CD4-positive, CD25-positive, alpha-beta regulatory T cell (primary cell): ENCODE measurements around the gene CCSAP. TPM values are rescaled to one million over a fixed set of nuclear protein-coding genes. Genes with fewer than 3 reads are reported as not detected.

Experiments used
- ATAC-seq, 2 donors: fragments of 150-1000 bp; cut with Tn5 transposase; one replicate each; pipeline ENCODE4 v1.10.0; 2021; ENCODE audit warnings: low read depth in 2 of 2, moderate number of reproducible peaks in 2 of 2, moderate library complexity in 1 of 2
- DNase-seq, 3 donors: peaks; one replicate each; pipeline versions ENCODE4 v3.0.0 to v3.0.0-alpha.2; 2012 to 2022; ENCODE audit warnings: mixed read lengths in 1 of 3
- H3K27ac ChIP-seq: one replicate; pipeline ENCODE4 v1.7.0; 2013; ENCODE audit warnings: mild to moderate bottlenecking, low read length; ENCODE audit not compliant: insufficient read depth, poor library complexity, severe bottlenecking
- H3K27me3 ChIP-seq: one replicate; pipeline ENCODE4 v1.7.0; 2013; ENCODE audit warnings: low read length; ENCODE audit not compliant: control insufficient read depth, insufficient read depth
- H3K36me3 ChIP-seq: one replicate; pipeline ENCODE4 v1.7.0; 2013; ENCODE audit warnings: mild to moderate bottlenecking, low read length, moderate library complexity; ENCODE audit not compliant: control insufficient read depth, insufficient read depth
- H3K4me1 ChIP-seq: 2 replicates; pipeline ENCODE4 v1.7.0; 2013; ENCODE audit warnings: mild to moderate bottlenecking, low read length; ENCODE audit not compliant: insufficient read depth, control insufficient read depth, poor library complexity, severe bottlenecking
- H3K4me3 ChIP-seq: one replicate; pipeline ENCODE4 v1.7.0; 2013; ENCODE audit warnings: low read depth, mild to moderate bottlenecking, low read length, moderate library complexity
- H3K9me3 ChIP-seq, 2 experiments: 1 replicate in 1 of 2; 2 replicates in 1 of 2; pipeline ENCODE4 v1.7.0; 2013; ENCODE audit warnings: low read length in 2 of 2, mild to moderate bottlenecking in 1 of 2, moderate library complexity in 1 of 2; ENCODE audit not compliant: control insufficient read depth in 2 of 2
- H3K27ac Mint-ChIP-seq, 3 donors: one replicate each; pipeline ENCODE4 v1.8.0; 2020 to 2022; ENCODE audit warnings: mild to moderate bottlenecking in 3 of 3, mixed read lengths in 3 of 3, moderate library complexity in 2 of 3
- H3K27me3 Mint-ChIP-seq: one replicate; pipeline ENCODE4 v1.8.0; 2022; ENCODE audit warnings: mild to moderate bottlenecking, mixed read lengths
- H3K36me3 Mint-ChIP-seq: one replicate; pipeline ENCODE4 v1.8.0; 2020; ENCODE audit warnings: mixed read lengths
- H3K4me1 Mint-ChIP-seq, 4 donors: one replicate each; pipeline ENCODE4 v1.8.0; 2020 to 2022; ENCODE audit warnings: mixed read lengths in 4 of 4, mild to moderate bottlenecking in 1 of 4
- H3K4me3 Mint-ChIP-seq, 4 donors: one replicate each; pipeline ENCODE4 v1.8.0; 2020 to 2022; ENCODE audit warnings: mild to moderate bottlenecking in 4 of 4, mixed read lengths in 4 of 4, moderate library complexity in 3 of 4
- H3K9me3 Mint-ChIP-seq, 7 donors: one replicate each; pipeline ENCODE4 v1.8.0; 2020 to 2022; ENCODE audit warnings: mixed read lengths in 7 of 7, mild to moderate bottlenecking in 3 of 7, moderate library complexity in 2 of 7
- polyA plus RNA-seq, 4 donors: library from polyadenylated mRNA; unstranded; fragments of 300-500 nt; fragmentation: Illumina TruSeq; gene quantifications; one replicate each; pipeline ENCODE4 v1.2.3, GENCODE V29; 2021
- total RNA-seq: library from RNA; stranded (reverse); gene quantifications from one replicate; pipeline ENCODE4 v1.2.3, GENCODE V29; 2022

CCSAP gene
- total and polyA plus RNA-seq, 5 donors from 2014 or later = 1.5 to 8.9 (median 2.8) TPM

DNA sequence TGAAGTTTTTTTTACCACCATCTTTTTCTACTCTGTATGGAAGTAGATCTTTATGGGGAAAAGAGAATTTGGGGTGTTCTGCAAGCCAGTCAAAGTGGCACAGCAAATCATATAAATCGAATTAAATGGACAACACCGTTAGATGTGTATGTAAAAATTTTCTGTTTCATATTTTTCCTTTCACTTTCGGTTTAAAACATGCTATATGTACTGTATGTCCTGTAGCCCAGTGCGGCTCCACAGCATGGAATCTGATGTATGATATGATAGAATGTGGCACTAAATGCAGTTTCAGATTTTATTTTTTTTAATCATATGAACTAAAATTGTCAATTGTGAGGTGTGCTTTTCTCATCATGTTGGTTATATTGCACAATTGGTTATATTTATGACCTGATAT lies 39.0 kb downstream of the CCSAP start:
- no peak overlapping the region for H3K4me3 Mint-ChIP-seq
- H3K27ac ChIP-seq = no peak overlapping the region
- peaks cover 40% of the 10 kb centered on the region for H3K36me3 Mint-ChIP-seq
- no peaks in the 10 kb centered on the region for H3K27me3 Mint-ChIP-seq
- H3K9me3 ChIP-seq = no peaks in the 10 kb centered on the region
- DNase-seq = peak in 1 of 3 donors; percentile 15
- peaks cover 70% of the 10 kb centered on the region for H3K36me3 ChIP-seq
- no peak overlapping the region for H3K4me3 ChIP-seq
- H3K27ac Mint-ChIP-seq = peak overlapping the region in 1 of 3 donors; percentile 75
- H3K9me3 Mint-ChIP-seq = no peaks in the 10 kb centered on the region
- no peaks in the 10 kb centered on the region for H3K4me1 ChIP-seq
- ATAC-seq = no peak
- H3K4me1 Mint-ChIP-seq = peaks cover 4 to 23% (median 12%) of the 10 kb centered on the region in 4 donors
- no peaks in the 10 kb centered on the region for H3K27me3 ChIP-seq

DNA sequence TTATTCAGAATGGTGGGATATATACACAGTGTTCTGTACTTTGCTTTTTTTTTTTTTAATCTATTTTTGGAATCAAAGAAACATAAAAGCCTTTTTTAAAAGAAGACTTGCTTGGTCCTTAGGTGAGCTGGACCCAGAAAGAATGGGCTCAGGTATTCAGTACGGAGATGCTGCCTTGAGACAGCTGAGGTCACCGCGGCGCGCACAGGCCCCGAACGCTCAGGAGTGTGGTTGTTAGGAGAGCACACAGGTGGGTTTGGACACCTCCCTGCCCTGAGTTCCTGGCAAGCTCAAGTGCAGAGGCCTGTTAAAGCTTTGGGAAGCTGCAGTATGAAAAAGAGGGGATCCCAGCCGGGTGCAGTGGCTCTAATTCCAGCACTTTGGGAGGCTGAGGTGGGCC lies 40.1 kb downstream of the CCSAP start:
- Histone ChIP-seq H3K27ac (no peak overlapping the region), H3K36me3 (peaks cover 67% of the 10 kb centered on the region), H3K27me3 (no peaks in the 10 kb centered on the region), H3K4me1 (no peaks in the 10 kb centered on the region), H3K4me3 (no peak overlapping the region), H3K9me3 (no peaks in the 10 kb centered on the region)
- H3K4me1 Mint-ChIP-seq = peaks cover 4 to 26% (median 12%) of the 10 kb centered on the region in 4 donors
- H3K9me3 Mint-ChIP-seq = no peaks in the 10 kb centered on the region
- no peaks in the 10 kb centered on the region for H3K27me3 Mint-ChIP-seq
- H3K4me3 Mint-ChIP-seq = no peak overlapping the region
- H3K36me3 Mint-ChIP-seq = peaks cover 33% of the 10 kb centered on the region
- H3K27ac Mint-ChIP-seq = peak overlapping the region in 1 of 3 donors; percentile 24
- DNase-seq (no peak), ATAC-seq (no peak)

GRCh38 chr1:229300099-229300757 lies 42.6 kb downstream of the CCSAP start:
- peaks cover 64% of the 10 kb centered on the region for H3K36me3 ChIP-seq
- no peaks in the 10 kb centered on the region for H3K27me3 Mint-ChIP-seq
- no peaks in the 10 kb centered on the region for H3K9me3 ChIP-seq
- peaks cover 37% of the 10 kb centered on the region for H3K36me3 Mint-ChIP-seq
- ATAC-seq = no peak
- H3K4me3 ChIP-seq = no peak overlapping the region
- no peak overlapping the region for H3K27ac Mint-ChIP-seq
- H3K4me1 Mint-ChIP-seq = peaks cover 4 to 20% (median 10%) of the 10 kb centered on the region in 4 donors
- H3K9me3 Mint-ChIP-seq = no peaks in the 10 kb centered on the region
- no peaks in the 10 kb centered on the region for H3K4me1 ChIP-seq
- no peak overlapping the region for H3K27ac ChIP-seq
- no peak for DNase-seq
- no peak overlapping the region for H3K4me3 Mint-ChIP-seq
- H3K27me3 ChIP-seq = no peaks in the 10 kb centered on the region

GRCh38 chr1:229298887-229299503 lies 43.9 kb downstream of the CCSAP start:
- H3K36me3 ChIP-seq = peaks cover 62% of the 10 kb centered on the region
- H3K4me3 Mint-ChIP-seq = no peak overlapping the region
- H3K9me3 Mint-ChIP-seq = no peaks in the 10 kb centered on the region
- no peaks in the 10 kb centered on the region for H3K27me3 Mint-ChIP-seq
- H3K27me3 ChIP-seq = no peaks in the 10 kb centered on the region
- no peak overlapping the region for H3K27ac Mint-ChIP-seq
- H3K36me3 Mint-ChIP-seq = peaks cover 42% of the 10 kb centered on the region
- no peak overlapping the region for H3K27ac ChIP-seq
- ATAC-seq (no peak), DNase-seq (no peak)
- peaks cover 4 to 14% (median 10%) of the 10 kb centered on the region in 4 donors for H3K4me1 Mint-ChIP-seq
- no peak overlapping the region for H3K4me3 ChIP-seq
- no peaks in the 10 kb centered on the region for H3K9me3 ChIP-seq
- no peaks in the 10 kb centered on the region for H3K4me1 ChIP-seq

- Histone ChIP-seq H3K36me3 (peaks cover 57% of the 10 kb centered on the region), H3K9me3 (no peaks in the 10 kb centered on the region), H3K4me1 (no peaks in the 10 kb centered on the region), H3K27me3 (no peaks in the 10 kb centered on the region), H3K27ac (no peak overlapping the region), H3K4me3 (no peak overlapping the region)
- no peak for ATAC-seq
- peaks cover 42% of the 10 kb centered on the region for H3K36me3 Mint-ChIP-seq
- H3K9me3 Mint-ChIP-seq = no peaks in the 10 kb centered on the region
- H3K27me3 Mint-ChIP-seq = no peaks in the 10 kb centered on the region
- H3K4me3 Mint-ChIP-seq = no peak overlapping the region
- DNase-seq = no peak
- H3K4me1 Mint-ChIP-seq = peaks cover 2 to 9% (median 8%) of the 10 kb centered on the region in 4 donors
- H3K27ac Mint-ChIP-seq = no peak overlapping the region
Observed at GRCh38 chr1:229298420-229298819, 44.4 kb downstream of the CCSAP start.

GRCh38 chr1:229297746-229298145 lies 45.1 kb downstream of the CCSAP start:
- Mint-ChIP-seq H3K36me3 (peaks cover 41% of the 10 kb centered on the region), H3K27ac (no peak overlapping the region), H3K9me3 (no peaks in the 10 kb centered on the region), H3K27me3 (no peaks in the 10 kb centered on the region), H3K4me3 (no peak overlapping the region), H3K4me1 (peaks cover 0 to 8% (median 7%) of the 10 kb centered on the region in 4 donors)
- DNase-seq = no peak
- H3K27me3 ChIP-seq = no peaks in the 10 kb centered on the region
- H3K4me3 ChIP-seq = no peak overlapping the region
- no peaks in the 10 kb centered on the region for H3K9me3 ChIP-seq
- no peak for ATAC-seq
- peaks cover 51% of the 10 kb centered on the region for H3K36me3 ChIP-seq
- H3K4me1 ChIP-seq = no peaks in the 10 kb centered on the region
- H3K27ac ChIP-seq = no peak overlapping the region

DNA sequence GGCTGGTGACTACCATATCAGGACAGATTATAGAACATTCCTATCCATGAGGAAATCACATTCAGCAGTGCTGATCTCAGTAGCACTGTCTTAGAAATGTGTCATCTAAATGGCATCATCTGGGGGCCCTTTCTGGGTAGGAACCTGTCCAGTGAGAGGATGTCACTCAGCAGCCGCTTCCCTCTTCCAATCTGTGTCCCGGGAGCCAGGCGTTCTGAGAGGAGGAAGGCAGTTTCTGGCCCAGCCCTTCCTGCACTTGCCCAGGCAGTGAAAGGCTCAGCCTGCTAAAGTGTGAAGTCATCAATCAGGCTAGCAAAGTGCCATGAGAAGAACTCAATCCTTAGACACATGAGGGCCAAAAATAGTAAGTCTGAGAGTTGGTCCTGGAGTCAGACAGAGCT lies 46.3 kb downstream of the CCSAP start:
- ATAC-seq = no peak
- no peak overlapping the region for H3K27ac ChIP-seq
- DNase-seq = no peak
- Mint-ChIP-seq H3K27ac (peak overlapping the region in 1 of 3 donors; percentile 77), H3K27me3 (no peaks in the 10 kb centered on the region), H3K36me3 (peaks cover 48% of the 10 kb centered on the region), H3K4me3 (no peak overlapping the region), H3K4me1 (peaks cover 0 to 8% (median 7%) of the 10 kb centered on the region in 4 donors), H3K9me3 (no peaks in the 10 kb centered on the region)
- no peaks in the 10 kb centered on the region for H3K27me3 ChIP-seq
- H3K4me3 ChIP-seq = no peak overlapping the region
- H3K36me3 ChIP-seq = peaks cover 52% of the 10 kb centered on the region
- no peaks in the 10 kb centered on the region for H3K4me1 ChIP-seq
- H3K9me3 ChIP-seq = no peaks in the 10 kb centered on the region

DNA sequence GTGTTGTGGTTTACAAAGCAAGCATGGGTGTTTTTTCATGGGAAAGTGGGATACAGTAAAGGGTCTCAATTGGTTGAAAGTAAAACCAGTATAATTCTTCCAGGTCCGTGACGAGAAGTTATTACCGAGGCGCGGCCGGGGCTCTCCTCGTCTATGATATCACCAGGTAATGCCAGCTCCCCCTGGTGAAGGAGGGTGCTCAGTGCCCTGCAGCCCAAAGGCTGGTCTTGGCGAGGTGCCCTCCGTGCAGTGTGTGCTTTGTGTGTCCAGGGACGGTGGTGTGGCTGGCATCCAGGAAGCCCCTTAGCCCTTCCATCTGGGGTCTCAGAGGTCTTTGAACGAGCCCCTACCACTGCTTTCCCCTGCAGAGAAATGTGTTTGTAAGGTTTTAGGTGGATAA lies 47.1 kb downstream of the CCSAP start:
- Histone ChIP-seq H3K36me3 (peaks cover 52% of the 10 kb centered on the region), H3K27me3 (no peaks in the 10 kb centered on the region), H3K4me3 (no peak overlapping the region), H3K4me1 (no peaks in the 10 kb centered on the region), H3K27ac (no peak overlapping the region), H3K9me3 (no peaks in the 10 kb centered on the region)
- no peak for DNase-seq
- Mint-ChIP-seq H3K4me1 (peaks cover 3 to 13% (median 8%) of the 10 kb centered on the region in 4 donors), H3K36me3 (peaks cover 52% of the 10 kb centered on the region), H3K9me3 (no peaks in the 10 kb centered on the region), H3K27me3 (no peaks in the 10 kb centered on the region), H3K4me3 (no peak overlapping the region), H3K27ac (peak overlapping the region in 2 of 3 donors; percentile 20 to 77)
- ATAC-seq = no peak
